Right lung (tissue), 5 donors: ENCODE results near the gene MACROD1. TPM values are rescaled to one million over a fixed set of nuclear protein-coding genes. Genes with fewer than 3 reads are reported as not detected.
A peak's percentile ranks its signal among the peaks of the same experiment; 100 is the strongest.
"Not testable (repeated sequence)": the region's sequence is repeated elsewhere in the genome, so short reads cannot be mapped to it uniquely, and the experiment has no call there.

ENCODE experiments used
- DNase-seq, 2 donors: peaks; one replicate each; pipeline ENCODE4 v3.0.0-alpha.2; 2013
- polyA plus RNA-seq, 5 donors: library from polyadenylated mRNA; unstranded; fragments of 120-200 nt; gene quantifications; one replicate each; pipeline versions ENCODE4 v1.2.1 to v1.2.3, GENCODE V29; 2013; ENCODE audit warnings: inconsistent platforms in 1 of 5, low replicate concordance in 1 of 5; ENCODE audit not compliant: insufficient read length in 5 of 5, insufficient read depth in 1 of 5

MACROD1 gene
- polyA plus RNA-seq, 5 donors: 16.4 to 26.7 (median 24.3) TPM

- DNase-seq: not testable (repeated sequence)
Measured at GRCh38 chr11:63963895-63964294, 202.0 kb downstream of the MACROD1 start.

GRCh38 chr11:63961608-63962412, 204.1 kb downstream of the MACROD1 start:
- DNase-seq: peak in 1 of 2 donors; percentile 35

- no peak for DNase-seq
Measured at GRCh38 chr11:63958008-63958407, 207.9 kb downstream of the MACROD1 start.

- no peak for DNase-seq
Measured at GRCh38 chr11:63952570-63952969, 213.3 kb downstream of the MACROD1 start.

- DNase-seq: no peak
Measured at GRCh38 chr11:63951779-63952536, 214.0 kb downstream of the MACROD1 start.

Other genes with a start within 250 kb of the MACROD1 start
- gene RCOR2, start 248.9 kb downstream of the MACROD1 start, polyA plus RNA-seq: 10 to 100 TPM in 4 of 5 donors, 1 to 10 TPM in 1; 8.9 to 20.7 (median 12.6) TPM
- 10 to 100 TPM; 24.8 to 31.1 (median 28.0) TPM for gene NAA40, start 227.1 kb downstream of the MACROD1 start, polyA plus RNA-seq
- 100 to 1,000 TPM; 128 to 250 (median 158) TPM for gene COX8A, start 191.5 kb downstream of the MACROD1 start, polyA plus RNA-seq
- gene OTUB1, start 179.7 kb downstream of the MACROD1 start, polyA plus RNA-seq: 100 to 1,000 TPM in 1 of 5 donors, 10 to 100 TPM in 4; 72.3 to 105 (median 81.2) TPM
- 1 to 10 TPM; 2.3 to 4.4 (median 3.5) TPM for gene FLRT1, start 130.2 kb downstream of the MACROD1 start, polyA plus RNA-seq
- gene STIP1, start 20.1 kb upstream of the MACROD1 start, polyA plus RNA-seq: 100 to 1,000 TPM; 168 to 203 (median 187) TPM
- gene FERMT3, start 40.6 kb upstream of the MACROD1 start, polyA plus RNA-seq: 10 to 100 TPM in 2 of 5 donors, 1 to 10 TPM in 3; 6.4 to 13.2 (median 9.6) TPM
- 10 to 100 TPM; 23.7 to 39.2 (median 32.1) TPM for gene TRPT1, start 60.1 kb upstream of the MACROD1 start, polyA plus RNA-seq
- 10 to 100 TPM; 16.5 to 29.4 (median 17.8) TPM for gene NUDT22, start 60.2 kb upstream of the MACROD1 start, polyA plus RNA-seq
- gene DNAJC4, start 64.4 kb upstream of the MACROD1 start, polyA plus RNA-seq: 10 to 100 TPM; 57.9 to 88.9 (median 71.2) TPM
- gene VEGFB, start 68.5 kb upstream of the MACROD1 start, polyA plus RNA-seq: 100 to 1,000 TPM in 1 of 5 donors, 10 to 100 TPM in 4; 64.5 to 112 (median 76.6) TPM
- gene FKBP2, start 75.0 kb upstream of the MACROD1 start, polyA plus RNA-seq: 10 to 100 TPM; 53.0 to 90.8 (median 67.2) TPM
- 100 to 1,000 TPM in 1 of 5 donors, 10 to 100 TPM in 4; 63.2 to 139 (median 70.0) TPM for gene PPP1R14B, start 80.8 kb upstream of the MACROD1 start, polyA plus RNA-seq
- 10 to 100 TPM; 15.7 to 25.9 (median 18.7) TPM for gene PLCB3, start 85.4 kb upstream of the MACROD1 start, polyA plus RNA-seq
- gene BAD, start 118.6 kb upstream of the MACROD1 start, polyA plus RNA-seq: 10 to 100 TPM; 38.7 to 87.5 (median 51.3) TPM
- gene GPR137, start 119.7 kb upstream of the MACROD1 start, polyA plus RNA-seq: 10 to 100 TPM; 19.2 to 43.8 (median 30.9) TPM
- under 1 TPM in 2 of 5 donors, not detected in 3; 0.09 to 0.10 TPM for gene KCNK4, start 125.2 kb upstream of the MACROD1 start, polyA plus RNA-seq
- gene CATSPERZ, start 134.2 kb upstream of the MACROD1 start, polyA plus RNA-seq: under 1 TPM in 3 of 5 donors, not detected in 2; 0.15 to 0.33 (median 0.28) TPM
- 10 to 100 TPM in 3 of 5 donors, 1 to 10 TPM in 2; 6.9 to 21.0 (median 12.4) TPM for gene ESRRA, start 139.4 kb upstream of the MACROD1 start, polyA plus RNA-seq
- gene TRMT112, start 151.4 kb upstream of the MACROD1 start, polyA plus RNA-seq: 100 to 1,000 TPM; 201 to 308 (median 233) TPM
- gene PRDX5, start 152.0 kb upstream of the MACROD1 start, polyA plus RNA-seq: 100 to 1,000 TPM; 141 to 272 (median 177) TPM
- 1 to 10 TPM; 3.9 to 7.4 (median 5.2) TPM for gene CCDC88B, start 174.1 kb upstream of the MACROD1 start, polyA plus RNA-seq
- gene RPS6KA4, start 193.0 kb upstream of the MACROD1 start, polyA plus RNA-seq: 10 to 100 TPM; 10.0 to 22.1 (median 13.0) TPM